HEK293 (cell line): Measurements from ENCODE around the gene ANKFN1.

Experiments
- CTCF ChIA-PET: fragments of 350-600 bp; formaldehyde crosslinking; extraction: SDS; loops from one replicate; lab custom pipeline; 2021; ENCODE audit warnings: antibody characterized with exemption; lab: Yijun Ruan, JAX
- POLR2A ChIA-PET: fragments of 300-600 bp; formaldehyde crosslinking; extraction: SDS; loops from one replicate; lab custom pipeline; 2020; ENCODE audit warnings: antibody characterized with exemption, inconsistent platforms; lab: Yijun Ruan, JAX
- H3K27ac ChIP-seq: fragments of 200-500 bp; sonication (Bioruptor generic); 2 replicates; pipeline ENCODE4 v1.5.1; 2014; ENCODE audit warnings: low read depth, low read length, control low read depth, inconsistent platforms; ENCODE audit errors: extremely low read depth
- H3K36me3 ChIP-seq, 2 experiments: fragments of 200-500 bp in 1 of 2; sonication (Bioruptor generic) in 1 of 2; 1 replicate in 1 of 2; 2 replicates in 1 of 2; pipeline ENCODE4 v1.5.1; 2014 to 2017; ENCODE audit warnings: inconsistent platforms in 2 of 2, low read length in 2 of 2; ENCODE audit not compliant: control insufficient read depth in 2 of 2, insufficient read depth in 1 of 2
- H3K4me1 ChIP-seq: fragments of 200-500 bp; sonication (Bioruptor generic); 2 replicates; pipeline ENCODE4 v1.5.1; 2014; ENCODE audit warnings: mild to moderate bottlenecking, low read length, inconsistent platforms; ENCODE audit not compliant: control insufficient read depth, insufficient read depth
- H3K4me3 ChIP-seq: 2 replicates; pipeline ENCODE4 v1.5.1; 2011; ENCODE audit warnings: low read depth, mild to moderate bottlenecking, control low read depth, low read length, moderate library complexity
- H3K9me3 ChIP-seq: fragments of 200-500 bp; sonication (Bioruptor generic); 2 replicates; pipeline ENCODE4 v1.5.1; 2014; ENCODE audit warnings: low read depth, low read length, inconsistent platforms; ENCODE audit not compliant: control insufficient read depth, insufficient read depth
- CTCF ChIP-seq: fragments of 450-650 bp; formaldehyde crosslinking; IDR thresholded peaks from 2 replicates; pipeline ENCODE4 v1.5.1; 2016; ENCODE audit warnings: missing biosample characterization, missing genetic modification characterization
- GLI4 ChIP-seq: fragments of 450-650 bp; formaldehyde crosslinking; IDR thresholded peaks from 2 replicates; pipeline ENCODE4 v1.5.1; 2016; ENCODE audit warnings: missing biosample characterization, missing genetic modification characterization
- GLIS2 ChIP-seq: fragments of 450-650 bp; formaldehyde crosslinking; IDR thresholded peaks from 2 replicates; pipeline ENCODE4 v1.5.1; 2016; ENCODE audit warnings: missing biosample characterization, missing genetic modification characterization
- HOXA7 ChIP-seq: sonication (generic); formaldehyde crosslinking; IDR thresholded peaks from 2 replicates; pipeline ENCODE4 v1.8.1; 2022; ENCODE audit warnings: missing genetic modification reagents, borderline replicate concordance
- IKZF3 ChIP-seq: fragments of 450-650 bp; IDR thresholded peaks from 2 replicates; pipeline ENCODE4 v1.5.0; 2018; ENCODE audit warnings: missing biosample characterization, mild to moderate bottlenecking, missing genetic modification characterization, moderate library complexity
- OVOL3 ChIP-seq: fragments of 450-650 bp; formaldehyde crosslinking; IDR thresholded peaks from 2 replicates; pipeline ENCODE4 v1.5.1; 2016; ENCODE audit warnings: missing biosample characterization, missing genetic modification characterization
- PRDM1 ChIP-seq: fragments of 450-650 bp; formaldehyde crosslinking; IDR thresholded peaks from 2 replicates; pipeline ENCODE4; 2016; ENCODE audit warnings: missing biosample characterization, missing genetic modification characterization
- SCRT1 ChIP-seq: fragments of 450-650 bp; formaldehyde crosslinking; IDR thresholded peaks from 2 replicates; pipeline ENCODE4 v1.5.1; 2016; ENCODE audit warnings: missing biosample characterization, missing genetic modification characterization, borderline replicate concordance
- WT1 ChIP-seq: fragments of 450-650 bp; formaldehyde crosslinking; IDR thresholded peaks from 2 replicates; pipeline ENCODE4 v1.5.1; 2016; ENCODE audit warnings: missing biosample characterization, missing genetic modification characterization
- ZFP69B ChIP-seq: fragments of 450-650 bp; formaldehyde crosslinking; IDR thresholded peaks from 2 replicates; pipeline ENCODE4 v1.5.1; 2016; ENCODE audit warnings: missing biosample characterization, missing genetic modification characterization
- ZNF138 ChIP-seq: fragments of 450-650 bp; formaldehyde crosslinking; IDR thresholded peaks from 2 replicates; pipeline ENCODE4 v1.5.1; 2016; ENCODE audit warnings: missing biosample characterization, missing genetic modification characterization, borderline replicate concordance
- ZNF157 ChIP-seq: fragments of 450-650 bp; formaldehyde crosslinking; IDR thresholded peaks from 2 replicates; pipeline ENCODE4 v1.5.1; 2016; ENCODE audit warnings: missing biosample characterization, missing genetic modification characterization
- ZNF169 ChIP-seq: fragments of 450-650 bp; formaldehyde crosslinking; IDR thresholded peaks from 2 replicates; pipeline ENCODE4 v1.5.1; 2016; ENCODE audit warnings: missing biosample characterization, missing genetic modification characterization
- ZNF2 ChIP-seq: fragments of 450-650 bp; formaldehyde crosslinking; IDR thresholded peaks from 2 replicates; pipeline ENCODE4 v1.5.1; 2016; ENCODE audit warnings: missing biosample characterization, missing genetic modification characterization
- ZNF211 ChIP-seq: fragments of 450-650 bp; formaldehyde crosslinking; IDR thresholded peaks from 2 replicates; pipeline ENCODE4 v1.5.1; 2016; ENCODE audit warnings: low read depth, missing biosample characterization, missing genetic modification characterization
- ZNF223 ChIP-seq: fragments of 450-650 bp; formaldehyde crosslinking; IDR thresholded peaks from 2 replicates; pipeline ENCODE4 v1.5.1; 2016; ENCODE audit warnings: missing biosample characterization, missing genetic modification characterization
- ZNF24 ChIP-seq: fragments of 450-650 bp; formaldehyde crosslinking; IDR thresholded peaks from 2 replicates; pipeline ENCODE4 v1.5.1; 2016; ENCODE audit warnings: missing biosample characterization, missing genetic modification characterization
- ZNF341 ChIP-seq: fragments of 450-650 bp; formaldehyde crosslinking; IDR thresholded peaks from 2 replicates; pipeline ENCODE4; 2016; ENCODE audit warnings: low read depth, missing biosample characterization, missing genetic modification characterization
- ZNF518A ChIP-seq: fragments of 450-650 bp; formaldehyde crosslinking; conservative IDR thresholded peaks from 2 replicates; pipeline ENCODE4 v1.5.1; 2016; ENCODE audit warnings: low read depth, missing biosample characterization, missing genetic modification characterization
- ZNF529 ChIP-seq: fragments of 450-650 bp; formaldehyde crosslinking; IDR thresholded peaks from 2 replicates; pipeline ENCODE4 v1.5.1; 2017; ENCODE audit warnings: missing genetic modification characterization, missing biosample characterization; ENCODE audit not compliant: insufficient replicate concordance
- ZNF549 ChIP-seq: fragments of 450-650 bp; IDR thresholded peaks from 2 replicates; pipeline ENCODE4 v1.5.1; 2018; ENCODE audit warnings: missing biosample characterization, missing genetic modification characterization, mild to moderate bottlenecking, inconsistent platforms, moderate library complexity
- ZNF571 ChIP-seq: fragments of 450-650 bp; formaldehyde crosslinking; IDR thresholded peaks from 2 replicates; pipeline ENCODE4 v1.5.0; 2017; ENCODE audit warnings: missing biosample characterization, missing genetic modification characterization
- ZNF585B ChIP-seq: fragments of 450-650 bp; formaldehyde crosslinking; IDR thresholded peaks from 2 replicates; pipeline ENCODE4 v1.5.1; 2016; ENCODE audit warnings: missing biosample characterization, missing genetic modification characterization
- ZNF639 ChIP-seq: fragments of 450-650 bp; formaldehyde crosslinking; IDR thresholded peaks from 2 replicates; pipeline ENCODE4 v1.5.1; 2016; ENCODE audit warnings: missing biosample characterization, missing genetic modification characterization
- ZNF707 ChIP-seq: fragments of 450-650 bp; formaldehyde crosslinking; IDR thresholded peaks from 2 replicates; pipeline ENCODE4 v1.5.1; 2016; ENCODE audit warnings: missing biosample characterization, missing genetic modification characterization
- ZNF768 ChIP-seq: fragments of 450-650 bp; formaldehyde crosslinking; IDR thresholded peaks from 2 replicates; pipeline ENCODE4 v1.5.1; 2018; ENCODE audit warnings: missing biosample characterization, mild to moderate bottlenecking, missing genetic modification characterization
- ZNF776 ChIP-seq: fragments of 450-650 bp; formaldehyde crosslinking; IDR thresholded peaks from 2 replicates; pipeline ENCODE4 v1.5.0; 2017; ENCODE audit warnings: missing biosample characterization, missing genetic modification characterization, borderline replicate concordance
- ZNF785 ChIP-seq: fragments of 450-650 bp; formaldehyde crosslinking; IDR thresholded peaks from 2 replicates; pipeline ENCODE4 v1.5.1; 2016; ENCODE audit warnings: missing biosample characterization, missing genetic modification characterization

Gene ANKFN1

GRCh38 chr17:56502120-56502654 lies 348.9 kb downstream of the ANKFN1 start:
- no peaks in the 10 kb centered on the region for H3K4me1 ChIP-seq
- TF ChIP-seq ZNF157 (tag by site-specific recombination) (no peak), ZNF223 (no peak), ZNF211 (tag by site-specific recombination) (no peak), ZNF138 (tag by site-specific recombination) (no peak), SCRT1 (no peak), OVOL3 (tag by site-specific recombination) (no peak), ZNF639 (tag by site-specific recombination) (no peak), ZNF585B (tag by site-specific recombination) (no peak), CTCF (no peak), ZNF549 (tag by site-specific recombination) (no peak), ZNF785 (tag by site-specific recombination) (no peak), ZNF518A (tag by site-specific recombination) (no peak), IKZF3 (tag by site-specific recombination) (no peak), ZNF707 (tag by site-specific recombination) (no peak), ZNF768 (tag by site-specific recombination) (no peak), ZNF776 (tag by site-specific recombination) (no peak), ZFP69B (no peak)
- ChIA-PET POLR2A (no interaction called here), CTCF (interaction anchor here (0.6 to 6.2 kb wide), 17 partner anchors 9 to 1603 kb away, joined by 3 to 142 read pairs (median 3); no protein-coding TSS in a partner anchor)
- H3K36me3 ChIP-seq: no peaks in the 10 kb centered on the region
- no peak overlapping the region for H3K27ac ChIP-seq
- no peaks in the 10 kb centered on the region for H3K9me3 ChIP-seq
- no peak overlapping the region for H3K4me3 ChIP-seq

GRCh38 chr17:56505154-56505756 lies 352.0 kb downstream of the ANKFN1 start:
- H3K4me3 ChIP-seq: no peak overlapping the region
- ChIA-PET POLR2A (no interaction called here), CTCF (interaction anchor here (0.7 to 1.5 kb wide), 4 partner anchors 22 to 1799 kb away, joined by 3 to 4 read pairs (median 3); no protein-coding TSS in a partner anchor)
- H3K9me3 ChIP-seq: no peaks in the 10 kb centered on the region
- H3K36me3 ChIP-seq: no peaks in the 10 kb centered on the region
- no peaks in the 10 kb centered on the region for H3K4me1 ChIP-seq
- H3K27ac ChIP-seq: no peak overlapping the region
- no peak for TF ChIP-seq ZNF571 (tag by site-specific recombination)
- no peak for TF ChIP-seq ZNF529 (tag by site-specific recombination)
- no peak for TF ChIP-seq ZNF24 (tag by site-specific recombination)
- TF ChIP-seq ZNF341 (tag by site-specific recombination): no peak
- TF ChIP-seq WT1 (tag by site-specific recombination): no peak
- no peak for TF ChIP-seq ZNF2 (tag by site-specific recombination)
- no peak for TF ChIP-seq PRDM1 (tag by site-specific recombination)
- no peak for TF ChIP-seq GLI4 (tag by site-specific recombination)
- TF ChIP-seq HOXA7 (CRISPR knock-in tag): no peak
- TF ChIP-seq ZNF169 (tag by site-specific recombination): no peak
- TF ChIP-seq GLIS2: no peak
